NCI-H526 treated with DMSO at 0.1 percent for 48 hours (cell line): ENCODE measurements around the gene LRRK2.
"Not testable (repeated sequence)": the region's sequence is repeated elsewhere in the genome, so short reads cannot be mapped to it uniquely, and the experiment has no call there.

Source experiments
- DNase-seq: peaks from one replicate; lab custom pipeline; 2025; lab: John Stamatoyannopoulos, UW

The LRRK2 gene

GRCh38 chr12:40248585-40249297 is 23.9 kb downstream of the LRRK2 start:
- DNase-seq = no peak

GRCh38 chr12:40250652-40251051 is 25.9 kb downstream of the LRRK2 start:
- DNase-seq = not testable (repeated sequence)

GRCh38 chr12:40253936-40254335 is 29.1 kb downstream of the LRRK2 start:
- DNase-seq = no peak

GRCh38 chr12:40254455-40255085 is 29.8 kb downstream of the LRRK2 start:
- DNase-seq = no peak

- no peak for DNase-seq
These were observed 33.6 kb downstream of the LRRK2 start for GRCh38 chr12:40258371-40258770.

- DNase-seq = no peak
These were observed 37.1 kb downstream of the LRRK2 start for GRCh38 chr12:40261937-40262336.

GRCh38 chr12:40262657-40263056 is 37.9 kb downstream of the LRRK2 start:
- no peak for DNase-seq

GRCh38 chr12:40263616-40264409 is 39.0 kb downstream of the LRRK2 start:
- no peak for DNase-seq

- no peak for DNase-seq
These were observed 47.3 kb downstream of the LRRK2 start for GRCh38 chr12:40271981-40272664.

GRCh38 chr12:40281791-40282364 is 57.1 kb downstream of the LRRK2 start:
- DNase-seq = no peak

- no peak for DNase-seq
These were observed 61.8 kb downstream of the LRRK2 start for GRCh38 chr12:40286583-40286982.

GRCh38 chr12:40287369-40287975 is 62.7 kb downstream of the LRRK2 start:
- DNase-seq = no peak

GRCh38 chr12:40292788-40293429 is 68.1 kb downstream of the LRRK2 start:
- no peak for DNase-seq

GRCh38 chr12:40298341-40298740 is 73.5 kb downstream of the LRRK2 start:
- no peak for DNase-seq

- no peak for DNase-seq
These were observed 75.7 kb downstream of the LRRK2 start for GRCh38 chr12:40300490-40300889.

- no peak for DNase-seq
These were observed 84.2 kb downstream of the LRRK2 start for GRCh38 chr12:40309001-40309400.

GRCh38 chr12:40310211-40310610 is 85.4 kb downstream of the LRRK2 start:
- DNase-seq = no peak

- no peak for DNase-seq
These were observed 87.4 kb downstream of the LRRK2 start for GRCh38 chr12:40312196-40312595.

GRCh38 chr12:40312982-40313576 is 88.3 kb downstream of the LRRK2 start:
- DNase-seq = no peak

GRCh38 chr12:40313928-40314327 is 89.1 kb downstream of the LRRK2 start:
- no peak for DNase-seq

GRCh38 chr12:40314927-40315326 is 90.1 kb downstream of the LRRK2 start:
- DNase-seq = no peak
